BLaER1 treated with 17β-estradiol and CSF1 and Interleukin-3, amounts not matched to agents 10 nM and 100 nM (cell line): ENCODE measurements around the gene LSAMP.

Experiments
- H3K27ac ChIP-seq, 11 experiments: shearing (Covaris generic); formaldehyde crosslinking; 2 replicates each; pipeline ENCODE4 v1.8.1; 2022
- H3K27me3 ChIP-seq, 11 experiments: shearing (Covaris generic); formaldehyde crosslinking; 2 replicates each; pipeline ENCODE4 v1.8.1; 2022
- H3K36me3 ChIP-seq, 11 experiments: shearing (Covaris generic); formaldehyde crosslinking; 2 replicates each; pipeline ENCODE4 v1.8.1; 2022
- H3K4me1 ChIP-seq, 10 experiments: shearing (Covaris generic); formaldehyde crosslinking; 2 replicates each; pipeline ENCODE4 v1.8.1; 2022
- H3K4me2 ChIP-seq, 11 experiments: shearing (Covaris generic); formaldehyde crosslinking; 2 replicates each; pipeline ENCODE4 v1.8.1; 2022
- H3K4me3 ChIP-seq, 10 experiments: shearing (Covaris generic); formaldehyde crosslinking; 2 replicates each; pipeline ENCODE4 v1.8.1; 2022
- H3K9ac ChIP-seq, 11 experiments: shearing (Covaris generic); formaldehyde crosslinking; 2 replicates each; pipeline ENCODE4 v1.8.1; 2022
- H3K9me3 ChIP-seq, 11 experiments: shearing (Covaris generic); formaldehyde crosslinking; replicated peaks in 1 of 11; 2 replicates each; pipeline ENCODE4 v1.8.1; 2022
- H4K20me1 ChIP-seq, 11 experiments: shearing (Covaris generic); formaldehyde crosslinking; 2 replicates each; pipeline ENCODE4 v1.8.1; 2022
- Cebpa-rat ChIP-seq, 11 experiments: shearing (Covaris generic); IDR thresholded peaks; 2 replicates each; pipeline ENCODE4 v1.8.1; 2022

LSAMP gene

GRCh38 chr3:116306149-116306548 lies 139.1 kb downstream of the LSAMP start:
- Histone ChIP-seq H3K4me3 (no peak overlapping the region), H3K27me3 (no peaks in the 10 kb centered on the region), H3K9me3 (no peaks in the 10 kb centered on the region), H3K4me2 (no peak overlapping the region), H4K20me1 (no peaks in the 10 kb centered on the region), H3K27ac (no peak overlapping the region), H3K36me3 (no peaks in the 10 kb centered on the region), H3K4me1 (no peaks in the 10 kb centered on the region), H3K9ac (no peak overlapping the region)
- no peak for TF ChIP-seq Cebpa-rat (IDR thresholded peaks at IDR 0.05)

- H3K4me3 ChIP-seq: no peak overlapping the region
- TF ChIP-seq Cebpa-rat (IDR thresholded peaks at IDR 0.05): no peak
Observed at GRCh38 chr3:116302087-116302747, 143.1 kb downstream of the LSAMP start.

DNA sequence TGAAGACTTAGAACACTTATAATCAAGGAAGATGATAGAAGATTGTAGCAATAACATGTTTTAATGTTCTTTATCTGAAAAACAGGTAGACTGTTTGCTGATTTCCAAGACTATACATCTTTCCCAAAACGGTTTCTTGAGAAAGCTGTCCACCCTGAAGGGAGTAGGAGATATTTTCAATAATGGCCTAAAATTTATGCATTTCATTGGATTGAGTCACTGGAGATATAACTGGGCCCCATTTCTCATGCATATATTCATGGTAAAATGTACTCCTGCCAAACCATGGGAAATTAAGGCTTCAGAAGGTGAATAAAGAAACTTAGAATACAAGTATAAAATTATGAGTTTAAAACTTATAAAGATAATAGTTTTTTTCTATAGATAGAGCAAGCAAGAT lies 143.9 kb downstream of the LSAMP start:
- no peaks in the 10 kb centered on the region for H3K9me3 ChIP-seq
- H3K9ac ChIP-seq: no peak overlapping the region
- TF ChIP-seq Cebpa-rat (IDR thresholded peaks at IDR 0.05): no peak
- H3K27ac ChIP-seq: no peak overlapping the region
- H3K27me3 ChIP-seq: no peaks in the 10 kb centered on the region
- H3K36me3 ChIP-seq: no peaks in the 10 kb centered on the region
- H3K4me3 ChIP-seq: no peak overlapping the region
- no peak overlapping the region for H3K4me2 ChIP-seq
- H3K4me1 ChIP-seq: no peaks in the 10 kb centered on the region
- no peaks in the 10 kb centered on the region for H4K20me1 ChIP-seq

More at GRCh38 chr3:116302087-116302747, 143.1 kb downstream of the LSAMP start:
- Histone ChIP-seq H3K27me3 (no peaks in the 10 kb centered on the region), H3K4me2 (no peak overlapping the region), H3K9ac (no peak overlapping the region), H3K27ac (no peak overlapping the region), H3K36me3 (no peaks in the 10 kb centered on the region), H3K4me1 (no peaks in the 10 kb centered on the region), H3K9me3 (no peaks in the 10 kb centered on the region), H4K20me1 (no peaks in the 10 kb centered on the region)

- H3K4me3 ChIP-seq: no peak overlapping the region
- no peak overlapping the region for H3K27ac ChIP-seq
- no peak overlapping the region for H3K4me2 ChIP-seq
- no peaks in the 10 kb centered on the region for H3K36me3 ChIP-seq
- H3K9ac ChIP-seq: no peak overlapping the region
- H3K4me1 ChIP-seq: no peaks in the 10 kb centered on the region
- no peaks in the 10 kb centered on the region for H3K27me3 ChIP-seq
- no peaks in the 10 kb centered on the region for H4K20me1 ChIP-seq
- H3K9me3 ChIP-seq: no peaks in the 10 kb centered on the region
- no peak for TF ChIP-seq Cebpa-rat (IDR thresholded peaks at IDR 0.05)
Observed at GRCh38 chr3:116300226-116300625, 145.1 kb downstream of the LSAMP start.

DNA sequence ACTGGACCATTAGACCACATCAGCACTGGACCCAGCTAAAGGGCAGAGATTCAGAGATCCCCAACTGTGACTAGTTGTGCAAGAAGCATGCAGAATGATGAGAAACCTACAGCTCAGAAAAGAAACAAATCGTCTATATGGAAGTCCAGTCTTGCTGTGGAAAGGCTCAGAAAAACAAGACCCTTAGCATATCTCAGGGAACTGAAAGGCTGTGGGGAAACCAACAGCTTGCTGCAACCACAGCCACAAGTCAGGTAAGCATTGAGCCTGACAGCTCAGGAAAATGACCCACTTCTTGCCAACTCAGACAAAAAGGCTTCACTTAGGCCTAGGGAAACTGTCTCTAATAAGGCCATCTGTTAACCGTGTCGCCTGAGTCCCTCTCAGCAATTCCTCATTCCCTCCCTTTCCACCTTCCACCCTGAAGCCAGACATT lies 145.6 kb downstream of the LSAMP start:
- Histone ChIP-seq H4K20me1 (no peaks in the 10 kb centered on the region), H3K4me2 (no peak overlapping the region), H3K36me3 (no peaks in the 10 kb centered on the region), H3K27ac (no peak overlapping the region), H3K4me3 (no peak overlapping the region), H3K9me3 (no peaks in the 10 kb centered on the region), H3K4me1 (no peaks in the 10 kb centered on the region), H3K9ac (no peak overlapping the region), H3K27me3 (no peaks in the 10 kb centered on the region)
- no peak for TF ChIP-seq Cebpa-rat (IDR thresholded peaks at IDR 0.05)

DNA sequence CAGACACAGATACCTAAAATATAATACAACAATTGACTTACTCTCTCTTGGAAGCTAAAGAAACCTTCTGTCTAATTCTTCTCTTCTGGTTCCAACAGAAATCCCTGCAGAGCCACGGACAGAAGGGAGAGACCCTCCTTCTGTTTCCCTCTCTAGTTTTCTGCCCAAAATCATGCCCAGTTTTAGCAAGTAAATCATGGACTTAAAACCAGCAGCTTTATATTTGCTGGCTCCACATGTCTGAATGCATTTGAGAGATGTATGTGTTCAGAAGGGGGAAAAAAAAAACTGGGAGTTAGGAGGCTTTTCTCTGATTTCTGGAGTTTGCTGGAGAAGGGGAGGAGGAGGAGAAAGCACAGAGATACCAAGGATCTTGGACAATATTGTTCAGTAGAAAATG lies 147.1 kb downstream of the LSAMP start:
- H3K27ac ChIP-seq: no peak overlapping the region

DNA sequence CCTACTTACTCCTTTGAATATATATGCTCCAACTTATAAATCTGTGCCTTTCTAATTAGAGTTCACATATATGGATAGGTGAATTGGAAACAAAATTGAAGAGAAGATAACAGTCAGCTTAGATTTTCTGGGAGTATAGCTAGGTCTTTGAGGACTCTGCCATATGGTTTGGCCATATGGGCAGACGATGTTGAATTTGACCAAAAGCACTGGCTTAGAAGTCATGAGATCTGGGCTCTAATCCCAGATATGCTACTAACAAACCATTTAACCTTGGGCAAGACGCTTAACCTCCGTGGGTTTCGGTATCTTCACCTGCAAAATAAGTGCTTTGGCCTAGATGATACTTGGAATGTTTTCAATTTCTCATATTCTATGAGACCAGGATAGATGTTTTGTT lies 154.1 kb downstream of the LSAMP start:
- H3K27ac ChIP-seq: no peak overlapping the region
- H3K9me3 ChIP-seq: no peaks in the 10 kb centered on the region
- H3K4me1 ChIP-seq: no peaks in the 10 kb centered on the region; a peak in 1 of 20 replicates
- no peak overlapping the region for H3K9ac ChIP-seq
- no peaks in the 10 kb centered on the region for H3K36me3 ChIP-seq
- no peaks in the 10 kb centered on the region for H4K20me1 ChIP-seq
- TF ChIP-seq Cebpa-rat (IDR thresholded peaks at IDR 0.05): no peak
- no peak overlapping the region for H3K4me3 ChIP-seq
- no peaks in the 10 kb centered on the region for H3K27me3 ChIP-seq
- H3K4me2 ChIP-seq: no peak overlapping the region

More for the DNA sequence above, 147.1 kb downstream of the LSAMP start:
- no peaks in the 10 kb centered on the region for H3K36me3 ChIP-seq
- H3K27me3 ChIP-seq: no peaks in the 10 kb centered on the region
- H3K4me3 ChIP-seq: no peak overlapping the region
- no peaks in the 10 kb centered on the region for H3K4me1 ChIP-seq
- H3K4me2 ChIP-seq: no peak overlapping the region
- H3K9me3 ChIP-seq: no peaks in the 10 kb centered on the region
- H3K9ac ChIP-seq: no peak overlapping the region
- H4K20me1 ChIP-seq: no peaks in the 10 kb centered on the region
- TF ChIP-seq Cebpa-rat (IDR thresholded peaks at IDR 0.05): no peak

DNA sequence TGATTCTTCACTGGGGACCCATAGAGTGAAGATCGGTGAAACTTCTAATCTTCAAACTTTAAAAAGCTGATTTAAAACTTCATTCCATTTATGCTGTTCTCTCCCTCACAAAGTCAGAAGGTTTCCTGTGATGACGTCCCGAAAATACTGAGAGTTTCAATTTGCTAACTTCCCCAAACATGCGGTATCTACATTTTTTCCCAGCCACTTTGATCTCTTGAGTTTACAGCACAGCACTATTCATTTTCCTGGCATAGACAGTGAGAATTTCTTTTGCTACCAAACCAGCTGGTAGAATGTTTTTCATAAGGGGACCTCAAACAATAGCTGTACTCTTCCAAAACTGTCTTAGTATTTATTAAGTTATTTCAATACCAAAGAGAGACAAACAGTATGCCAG lies 156.8 kb downstream of the LSAMP start:
- no peak overlapping the region for H3K27ac ChIP-seq
- no peaks in the 10 kb centered on the region; a peak in 1 of 20 replicates for H3K4me1 ChIP-seq
- peak overlapping the region in 1 of 11 experiments; percentile 10; a peak in 2 of 22 replicates for H3K4me2 ChIP-seq
- H3K36me3 ChIP-seq: no peaks in the 10 kb centered on the region
- H3K9ac ChIP-seq: no peak overlapping the region
- no peak for TF ChIP-seq Cebpa-rat (IDR thresholded peaks at IDR 0.05)
- no peak overlapping the region for H3K4me3 ChIP-seq
- no peaks in the 10 kb centered on the region for H4K20me1 ChIP-seq
- no peaks in the 10 kb centered on the region for H3K9me3 ChIP-seq
- H3K27me3 ChIP-seq: no peaks in the 10 kb centered on the region

- no peak overlapping the region for H3K4me3 ChIP-seq
- H3K36me3 ChIP-seq: no peaks in the 10 kb centered on the region
- no peaks in the 10 kb centered on the region for H3K9me3 ChIP-seq
- H3K9ac ChIP-seq: no peak overlapping the region
- H4K20me1 ChIP-seq: no peaks in the 10 kb centered on the region
- no peak for TF ChIP-seq Cebpa-rat (IDR thresholded peaks at IDR 0.05)
- no peak overlapping the region for H3K27ac ChIP-seq
- no peaks in the 10 kb centered on the region; a peak in 1 of 20 replicates for H3K4me1 ChIP-seq
- no peaks in the 10 kb centered on the region for H3K27me3 ChIP-seq
- no peak overlapping the region for H3K4me2 ChIP-seq
Observed at GRCh38 chr3:116285781-116286421, 159.4 kb downstream of the LSAMP start.
